Neuronal stem cell (in vitro differentiated cells): ENCODE measurements around the gene PCBD1.

Source experiments
- DNase-seq: peaks from one replicate; pipeline ENCODE4 v3.0.0-alpha.2; 2013; ENCODE audit warnings: low spot score
- H2AFZ ChIP-seq: one replicate; pipeline ENCODE4 v1.6.1; 2013; ENCODE audit warnings: mild to moderate bottlenecking, low read length, inconsistent platforms
- H2AK5ac ChIP-seq: 2 replicates; pipeline ENCODE4 v1.6.1; 2013; ENCODE audit warnings: low read depth, mild to moderate bottlenecking, inconsistent platforms, low read length, moderate library complexity, mixed read lengths
- H2BK120ac ChIP-seq: 2 replicates; pipeline ENCODE4 v1.6.1; 2013; ENCODE audit warnings: low read depth, mild to moderate bottlenecking, inconsistent platforms, low read length, moderate library complexity, mixed read lengths
- H2BK12ac ChIP-seq: one replicate; pipeline ENCODE4 v1.6.1; 2013; ENCODE audit warnings: low read length, inconsistent platforms
- H2BK15ac ChIP-seq: 2 replicates; pipeline ENCODE4 v1.6.1; 2013; ENCODE audit warnings: mild to moderate bottlenecking, low read length, inconsistent platforms, mixed read lengths
- H2BK5ac ChIP-seq: one replicate; pipeline ENCODE4 v1.6.1; 2013; ENCODE audit warnings: inconsistent platforms, mild to moderate bottlenecking, low read length, moderate library complexity
- H3K14ac ChIP-seq: one replicate; pipeline ENCODE4 v1.6.1; 2013; ENCODE audit warnings: low read length, inconsistent platforms
- H3K18ac ChIP-seq: 2 replicates; pipeline ENCODE4 v1.6.1; 2013; ENCODE audit warnings: low read length, inconsistent platforms
- H3K23ac ChIP-seq: 2 replicates; pipeline ENCODE4 v1.6.1; 2013; ENCODE audit warnings: low read depth, mild to moderate bottlenecking, mixed read lengths, low read length, inconsistent platforms; ENCODE audit not compliant: poor library complexity
- H3K27ac ChIP-seq: replicated peaks from 3 replicates; pipeline ENCODE4 v1.5.1; 2013; ENCODE audit warnings: low read length, inconsistent platforms
- H3K27me3 ChIP-seq, 3 experiments: 2 replicates each; pipeline ENCODE4 v1.6.1; 2013; ENCODE audit warnings: low read length in 3 of 3, mild to moderate bottlenecking in 2 of 3, inconsistent platforms in 1 of 3, low read depth in 1 of 3, mixed read lengths in 1 of 3, moderate library complexity in 1 of 3; ENCODE audit not compliant: control insufficient read depth in 3 of 3, insufficient read depth in 3 of 3
- H3K36me3 ChIP-seq, 2 donors: replicated peaks in 1 of 2; 2 replicates each; pipeline ENCODE4 v1.6.1; 2013; ENCODE audit warnings: low read length in 2 of 2; ENCODE audit not compliant: control insufficient read depth in 2 of 2, insufficient read depth in 2 of 2
- H3K4ac ChIP-seq: 2 replicates; pipeline ENCODE4 v1.6.1; 2013; ENCODE audit warnings: inconsistent platforms, mild to moderate bottlenecking, low read length, moderate library complexity
- H3K4me1 ChIP-seq, 2 donors: 1 replicate in 1 of 2; 2 replicates in 1 of 2; pipeline ENCODE4 v1.6.1; 2013; ENCODE audit warnings: low read length in 2 of 2, low read depth in 1 of 2; ENCODE audit not compliant: control insufficient read depth in 2 of 2, insufficient read depth in 1 of 2
- H3K4me2 ChIP-seq: one replicate; pipeline ENCODE4 v1.6.1; 2013; ENCODE audit warnings: mild to moderate bottlenecking, low read length, inconsistent platforms; ENCODE audit not compliant: insufficient read depth, poor library complexity, severe bottlenecking
- H3K4me3 ChIP-seq, 2 donors: 2 replicates each; pipeline ENCODE4 v1.5.1; 2013; ENCODE audit warnings: low read length in 2 of 2, mild to moderate bottlenecking in 2 of 2, inconsistent platforms in 1 of 2, moderate library complexity in 1 of 2
- H3K79me1 ChIP-seq: one replicate; pipeline ENCODE4 v1.6.1; 2013; ENCODE audit warnings: low read depth, mild to moderate bottlenecking, inconsistent platforms, low read length, moderate library complexity
- H3K9ac ChIP-seq: one replicate; pipeline ENCODE4 v1.6.1; 2013; ENCODE audit warnings: mild to moderate bottlenecking, low read depth, low read length, inconsistent platforms; ENCODE audit not compliant: poor library complexity
- H3K9me3 ChIP-seq, 2 donors: replicated peaks in 1 of 2; 2 replicates each; pipeline versions ENCODE3 to v1.6.1; 2013; ENCODE audit warnings: low read length in 2 of 2, mild to moderate bottlenecking in 2 of 2, inconsistent platforms in 1 of 2, low read depth in 1 of 2, mixed read lengths in 1 of 2, moderate library complexity in 1 of 2; ENCODE audit not compliant: control insufficient read depth in 2 of 2, insufficient read depth in 1 of 2
- H4K8ac ChIP-seq: one replicate; pipeline ENCODE4 v1.6.1; 2013; ENCODE audit warnings: low read depth, mild to moderate bottlenecking, inconsistent platforms, low read length, moderate library complexity
- H4K91ac ChIP-seq: one replicate; pipeline ENCODE4 v1.6.1; 2013; ENCODE audit warnings: low read length, low read depth, mild to moderate bottlenecking, inconsistent platforms; ENCODE audit not compliant: poor library complexity
- WGBS, 2 donors: extraction: QIAGEN DNeasy Blood & Tissue Kit; methylation state at CpG; one replicate each; pipeline ENCODE4 v1.1.7; 2013; ENCODE audit warnings: missing lambda C conversion rate in 2 of 2, mixed read lengths in 1 of 2; ENCODE audit not compliant: insufficient read length in 2 of 2, insufficient replicate concordance in 1 of 2; ENCODE audit errors: extremely low coverage in 2 of 2; 5-methylcytosine and 5-hydroxymethylcytosine counted together

The PCBD1 gene

GRCh38 chr10:70911386-70911785 lies 23.0 kb upstream of the PCBD1 start:
- Histone ChIP-seq H2BK120ac (no peak overlapping the region), H3K4me1 (peaks cover 0 to 4% of the 10 kb centered on the region in 2 donors), H4K91ac (no peak overlapping the region), H3K18ac (peak overlapping the region; percentile 11), H2AFZ (no peak overlapping the region), H3K14ac (no peak overlapping the region), H3K27me3 (peaks cover 0 to 32% (median 0%) of the 10 kb centered on the region in 3 experiments), H2BK12ac (no peak overlapping the region), H3K9ac (no peak overlapping the region), H3K4me3 (no peak overlapping the region), H3K36me3 (no peaks in the 10 kb centered on the region), H4K8ac (no peak overlapping the region), H2BK5ac (no peak overlapping the region), H3K27ac (no peak overlapping the region), H3K9me3 (no peaks in the 10 kb centered on the region), H2AK5ac (no peak overlapping the region), H3K79me1 (no peaks in the 10 kb centered on the region), H3K23ac (no peak overlapping the region), H3K4ac (no peak overlapping the region), H2BK15ac (no peak overlapping the region), H3K4me2 (no peak overlapping the region)
- no CpG with 5 or more reads among the region's 4 CpGs for WGBS, 2 donors
- no peak for DNase-seq

GRCh38 chr10:70910486-70911341 lies 22.3 kb upstream of the PCBD1 start:
- Histone ChIP-seq H3K4me3 (no peak overlapping the region), H2AFZ (no peak overlapping the region), H2BK15ac (no peak overlapping the region), H3K4me2 (no peak overlapping the region), H2BK5ac (peak overlapping the region; percentile 92), H4K8ac (no peak overlapping the region), H3K23ac (peak overlapping the region; percentile 49), H3K14ac (no peak overlapping the region), H4K91ac (peak overlapping the region; percentile 67), H3K27ac (no peak overlapping the region), H3K18ac (peak overlapping the region; percentile 74), H3K27me3 (peaks cover 0 to 38% (median 0%) of the 10 kb centered on the region in 3 experiments), H3K36me3 (no peaks in the 10 kb centered on the region), H3K4ac (no peak overlapping the region), H2BK12ac (no peak overlapping the region), H2AK5ac (peak overlapping the region; percentile 37), H3K9me3 (no peaks in the 10 kb centered on the region), H3K4me1 (peaks cover 0 to 4% of the 10 kb centered on the region in 2 donors), H3K9ac (no peak overlapping the region), H3K79me1 (no peaks in the 10 kb centered on the region), H2BK120ac (no peak overlapping the region)
- DNase-seq, result no peak
- WGBS, 2 donors, result no CpG with 5 or more reads among the region's 16 CpGs

- Histone ChIP-seq H3K4me2 (no peak overlapping the region), H3K4ac (no peak overlapping the region), H2BK15ac (no peak overlapping the region), H2BK12ac (no peak overlapping the region), H3K27ac (no peak overlapping the region), H3K14ac (no peak overlapping the region), H2AK5ac (peak overlapping the region; percentile 3), H4K8ac (no peak overlapping the region), H3K9ac (no peak overlapping the region), H3K4me1 (peaks cover 0 to 4% of the 10 kb centered on the region in 2 donors), H3K27me3 (peaks cover 0 to 44% (median 0%) of the 10 kb centered on the region in 3 experiments), H2AFZ (no peak overlapping the region), H3K23ac (no peak overlapping the region), H3K4me3 (no peak overlapping the region), H3K9me3 (no peaks in the 10 kb centered on the region), H3K79me1 (no peaks in the 10 kb centered on the region), H2BK120ac (no peak overlapping the region), H2BK5ac (no peak overlapping the region), H3K36me3 (no peaks in the 10 kb centered on the region), H4K91ac (no peak overlapping the region), H3K18ac (peak overlapping the region; percentile 24)
- DNase-seq, result no peak
- WGBS, 2 donors, result 100% methylated on average over 1 of the region's 9 CpGs; no CpG with 5 or more reads in 1 of the 2 donors
Observed at GRCh38 chr10:70909326-70909935, 21.1 kb upstream of the PCBD1 start.
